K562 (cell line): ENCODE data around the gene RBM19. TPM values are rescaled to one million over a fixed set of nuclear protein-coding genes. Genes with fewer than 3 reads are reported as not detected.

ENCODE experiments used
- CREB1 ChIP-seq, 2 experiments: sonication (generic) in 1 of 2; formaldehyde crosslinking in 1 of 2; IDR thresholded peaks; 2 replicates each; pipeline versions ENCODE4 v1.6.1 to v1.8.0; 2012 to 2022; ENCODE audit warnings: inconsistent platforms in 1 of 2, mild to moderate bottlenecking in 1 of 2, missing genetic modification reagents in 1 of 2, moderate library complexity in 1 of 2
- ERF ChIP-seq: fragments of 450-650 bp; formaldehyde crosslinking; IDR thresholded peaks from 2 replicates; pipeline ENCODE4 v1.4.0; 2020; ENCODE audit warnings: mild to moderate bottlenecking, mixed read lengths
- HDAC3 ChIP-seq: fragments of 450-650 bp; IDR thresholded peaks from 2 replicates; pipeline ENCODE4 v1.6.1; 2018; ENCODE audit warnings: borderline replicate concordance, mild to moderate bottlenecking, moderate library complexity; ENCODE audit not compliant: partially characterized antibody
- HNRNPUL1 ChIP-seq: fragments of 200-400 bp; formaldehyde crosslinking; IDR thresholded peaks from 2 replicates; pipeline ENCODE4 v1.6.1; 2017; ENCODE audit warnings: low read length
- ILK ChIP-seq: fragments of 450-650 bp; IDR thresholded peaks from 2 replicates; pipeline ENCODE4 v1.6.1; 2016; ENCODE audit warnings: missing genetic modification characterization, low read depth, mild to moderate bottlenecking, missing compliant biosample characterization, moderate library complexity, borderline replicate concordance
- KDM5B ChIP-seq: fragments of 200-600 bp; sonication (generic); IDR thresholded peaks from 2 replicates; pipeline ENCODE4 v1.6.1; 2012; ENCODE audit warnings: low read depth, mild to moderate bottlenecking, moderate library complexity, low read length, control low read depth, inconsistent platforms; ENCODE audit not compliant: insufficient replicate concordance
- NR2C1 ChIP-seq, 2 experiments: fragments of 450-650 bp; IDR thresholded peaks; 2 replicates each; pipeline ENCODE4 v1.6.1; 2017; ENCODE audit warnings: mild to moderate bottlenecking in 2 of 2, antibody characterized with exemption in 1 of 2, inconsistent platforms in 1 of 2, missing compliant biosample characterization in 1 of 2, missing genetic modification characterization in 1 of 2
- PCBP1 ChIP-seq: fragments of 200-400 bp; formaldehyde crosslinking; IDR thresholded peaks from 2 replicates; pipeline ENCODE4 v1.6.1; 2018; ENCODE audit warnings: mild to moderate bottlenecking, low read depth, low read length; ENCODE audit not compliant: poor library complexity, severe bottlenecking
- PHF20 ChIP-seq: fragments of 450-650 bp; IDR thresholded peaks from 2 replicates; pipeline ENCODE4 v1.6.1; 2018; ENCODE audit not compliant: partially characterized antibody
- TCF3 ChIP-seq: sonication (generic); formaldehyde crosslinking; IDR thresholded peaks from 2 replicates; pipeline ENCODE4 v1.4.0; 2020; ENCODE audit warnings: mild to moderate bottlenecking, missing genetic modification reagents
- ZNF316 ChIP-seq: fragments of 450-650 bp; IDR thresholded peaks from 2 replicates; pipeline ENCODE4 v1.6.1; 2016
- ZNF551 ChIP-seq: fragments of 250-450 bp; sonication (Bioruptor Pico); IDR thresholded peaks from 2 replicates; pipeline ENCODE4 v1.5.0; 2021; ENCODE audit warnings: mild to moderate bottlenecking, moderate library complexity
- ZSCAN32 ChIP-seq: fragments of 450-650 bp; formaldehyde crosslinking; IDR thresholded peaks from 2 replicates; pipeline ENCODE4 v1.4.0; 2020; ENCODE audit warnings: mild to moderate bottlenecking, moderate library complexity
- ZZZ3 ChIP-seq: fragments of 450-650 bp; IDR thresholded peaks from 2 replicates; pipeline ENCODE4 v1.6.1; 2016; ENCODE audit warnings: antibody characterized with exemption, mild to moderate bottlenecking, moderate library complexity
- polyA plus RNA-seq, 8 experiments: library from polyadenylated mRNA; depleted of rRNA in 4 of 8; stranded (reverse) in 5 of 8; unstranded in 3 of 8; fragments of >200 nt; fragmentation: Nextera tagmentation in 2 of 8; fragmentation: Illumina TruSeq in 1 of 8; extraction: Ambion mirVana in 2 of 8; extraction: Trizol in 1 of 8; gene quantifications; 2 replicates each; pipeline versions ENCODE4 v1.2.1 to v1.2.3, GENCODE V29; 2011 to 2014; ENCODE audit warnings: inconsistent platforms in 1 of 8, missing spikeins in 1 of 8
- total RNA-seq, 7 experiments: library from RNA; depleted of rRNA in 6 of 7; stranded (reverse); fragments of >200 nt in 6 of 7; fragmentation: Illumina TruSeq in 2 of 7; extraction: Trizol in 2 of 7; gene quantifications; 2 replicates each; pipeline versions ENCODE4 v1.2.1 to v1.2.3, GENCODE V29; 2011 to 2021; ENCODE audit warnings: low replicate concordance in 1 of 7
- TF ChIP-seq, protein P1 (sequence below): fragments of 200-800 bp; sonication (Bioruptor generic); IDR thresholded peaks from 2 replicates; pipeline ENCODE4 v1.6.1; 2016; ENCODE audit warnings: missing genetic modification characterization, missing compliant biosample characterization
- TF ChIP-seq, protein P2 (sequence below): fragments of 250-450 bp; sonication (Bioruptor Pico); IDR thresholded peaks from 2 replicates; pipeline ENCODE4 v1.4.0; 2020; ENCODE audit warnings: mild to moderate bottlenecking, moderate library complexity
- TF ChIP-seq, protein P3 (sequence below): sonication (generic); formaldehyde crosslinking; IDR thresholded peaks from 2 replicates; pipeline ENCODE4 v1.8.1; 2023; ENCODE audit warnings: mild to moderate bottlenecking, missing genetic modification reagents
- TF ChIP-seq, protein P4 (sequence below): fragments of 450-650 bp; IDR thresholded peaks from 2 replicates; pipeline ENCODE4 v1.6.1; 2016; ENCODE audit warnings: low read depth, mild to moderate bottlenecking, moderate library complexity

Gene RBM19
- total and polyA plus RNA-seq, 9 of the 15 experiments (the other 6 are each of a cell fraction or from before 2014, with no cell fraction given), result 16.0 to 58.4 (median 37.9) TPM

DNA sequence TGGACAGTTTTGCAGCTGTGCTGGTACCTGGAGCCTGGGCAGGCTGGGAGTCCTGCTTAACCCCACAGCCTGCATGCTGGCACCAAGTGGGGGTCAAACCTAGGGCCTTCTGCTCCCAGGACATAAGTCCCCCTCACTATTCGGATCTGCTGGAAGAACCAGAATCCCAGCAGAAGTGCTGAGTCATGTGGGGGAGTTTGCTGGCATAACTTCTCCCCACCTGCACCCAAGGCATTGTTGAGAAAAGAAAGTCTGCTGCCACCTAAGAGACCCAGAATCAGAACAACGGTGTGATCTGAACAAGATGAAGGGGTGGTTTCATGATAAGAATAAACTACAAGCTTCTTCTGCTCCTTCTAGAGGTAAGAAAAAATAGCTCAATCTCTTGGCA is 102.7 kb downstream of the RBM19 start (continued):
- TF ChIP-seq HDAC3, result no peak
- no peak for TF ChIP-seq ERF (CRISPR knock-in tag)
- TF ChIP-seq PHF20, result no peak
- no peak for TF ChIP-seq KDM5B
- TF ChIP-seq HNRNPUL1, result no peak
- TF ChIP-seq, protein P1, sequence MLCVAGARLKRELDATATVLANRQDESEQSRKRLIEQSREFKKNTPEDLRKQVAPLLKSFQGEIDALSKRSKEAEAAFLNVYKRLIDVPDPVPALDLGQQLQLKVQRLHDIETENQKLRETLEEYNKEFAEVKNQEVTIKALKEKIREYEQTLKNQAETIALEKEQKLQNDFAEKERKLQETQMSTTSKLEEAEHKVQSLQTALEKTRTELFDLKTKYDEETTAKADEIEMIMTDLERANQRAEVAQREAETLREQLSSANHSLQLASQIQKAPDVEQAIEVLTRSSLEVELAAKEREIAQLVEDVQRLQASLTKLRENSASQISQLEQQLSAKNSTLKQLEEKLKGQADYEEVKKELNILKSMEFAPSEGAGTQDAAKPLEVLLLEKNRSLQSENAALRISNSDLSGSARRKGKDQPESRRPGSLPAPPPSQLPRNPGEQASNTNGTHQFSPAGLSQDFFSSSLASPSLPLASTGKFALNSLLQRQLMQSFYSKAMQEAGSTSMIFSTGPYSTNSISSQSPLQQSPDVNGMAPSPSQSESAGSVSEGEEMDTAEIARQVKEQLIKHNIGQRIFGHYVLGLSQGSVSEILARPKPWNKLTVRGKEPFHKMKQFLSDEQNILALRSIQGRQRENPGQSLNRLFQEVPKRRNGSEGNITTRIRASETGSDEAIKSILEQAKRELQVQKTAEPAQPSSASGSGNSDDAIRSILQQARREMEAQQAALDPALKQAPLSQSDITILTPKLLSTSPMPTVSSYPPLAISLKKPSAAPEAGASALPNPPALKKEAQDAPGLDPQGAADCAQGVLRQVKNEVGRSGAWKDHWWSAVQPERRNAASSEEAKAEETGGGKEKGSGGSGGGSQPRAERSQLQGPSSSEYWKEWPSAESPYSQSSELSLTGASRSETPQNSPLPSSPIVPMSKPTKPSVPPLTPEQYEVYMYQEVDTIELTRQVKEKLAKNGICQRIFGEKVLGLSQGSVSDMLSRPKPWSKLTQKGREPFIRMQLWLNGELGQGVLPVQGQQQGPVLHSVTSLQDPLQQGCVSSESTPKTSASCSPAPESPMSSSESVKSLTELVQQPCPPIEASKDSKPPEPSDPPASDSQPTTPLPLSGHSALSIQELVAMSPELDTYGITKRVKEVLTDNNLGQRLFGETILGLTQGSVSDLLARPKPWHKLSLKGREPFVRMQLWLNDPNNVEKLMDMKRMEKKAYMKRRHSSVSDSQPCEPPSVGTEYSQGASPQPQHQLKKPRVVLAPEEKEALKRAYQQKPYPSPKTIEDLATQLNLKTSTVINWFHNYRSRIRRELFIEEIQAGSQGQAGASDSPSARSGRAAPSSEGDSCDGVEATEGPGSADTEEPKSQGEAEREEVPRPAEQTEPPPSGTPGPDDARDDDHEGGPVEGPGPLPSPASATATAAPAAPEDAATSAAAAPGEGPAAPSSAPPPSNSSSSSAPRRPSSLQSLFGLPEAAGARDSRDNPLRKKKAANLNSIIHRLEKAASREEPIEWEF (CRISPR knock-in tag), result no peak
- TF ChIP-seq ZZZ3, result no peak
- no peak for TF ChIP-seq PCBP1
- TF ChIP-seq NR2C1 (IDR thresholded peaks at IDR 0.05), result no peak
- no peak for TF ChIP-seq NR2C1 (tag; IDR thresholded peaks at IDR 0.05)
- no peak for TF ChIP-seq ILK (tag)
- no peak for TF ChIP-seq ZNF551
- no peak for TF ChIP-seq TCF3
- TF ChIP-seq CREB1 (IDR thresholded peaks at IDR 0.05), result no peak
- TF ChIP-seq CREB1 (CRISPR knock-in tag; IDR thresholded peaks at IDR 0.05), result no peak
- TF ChIP-seq, protein P2, sequence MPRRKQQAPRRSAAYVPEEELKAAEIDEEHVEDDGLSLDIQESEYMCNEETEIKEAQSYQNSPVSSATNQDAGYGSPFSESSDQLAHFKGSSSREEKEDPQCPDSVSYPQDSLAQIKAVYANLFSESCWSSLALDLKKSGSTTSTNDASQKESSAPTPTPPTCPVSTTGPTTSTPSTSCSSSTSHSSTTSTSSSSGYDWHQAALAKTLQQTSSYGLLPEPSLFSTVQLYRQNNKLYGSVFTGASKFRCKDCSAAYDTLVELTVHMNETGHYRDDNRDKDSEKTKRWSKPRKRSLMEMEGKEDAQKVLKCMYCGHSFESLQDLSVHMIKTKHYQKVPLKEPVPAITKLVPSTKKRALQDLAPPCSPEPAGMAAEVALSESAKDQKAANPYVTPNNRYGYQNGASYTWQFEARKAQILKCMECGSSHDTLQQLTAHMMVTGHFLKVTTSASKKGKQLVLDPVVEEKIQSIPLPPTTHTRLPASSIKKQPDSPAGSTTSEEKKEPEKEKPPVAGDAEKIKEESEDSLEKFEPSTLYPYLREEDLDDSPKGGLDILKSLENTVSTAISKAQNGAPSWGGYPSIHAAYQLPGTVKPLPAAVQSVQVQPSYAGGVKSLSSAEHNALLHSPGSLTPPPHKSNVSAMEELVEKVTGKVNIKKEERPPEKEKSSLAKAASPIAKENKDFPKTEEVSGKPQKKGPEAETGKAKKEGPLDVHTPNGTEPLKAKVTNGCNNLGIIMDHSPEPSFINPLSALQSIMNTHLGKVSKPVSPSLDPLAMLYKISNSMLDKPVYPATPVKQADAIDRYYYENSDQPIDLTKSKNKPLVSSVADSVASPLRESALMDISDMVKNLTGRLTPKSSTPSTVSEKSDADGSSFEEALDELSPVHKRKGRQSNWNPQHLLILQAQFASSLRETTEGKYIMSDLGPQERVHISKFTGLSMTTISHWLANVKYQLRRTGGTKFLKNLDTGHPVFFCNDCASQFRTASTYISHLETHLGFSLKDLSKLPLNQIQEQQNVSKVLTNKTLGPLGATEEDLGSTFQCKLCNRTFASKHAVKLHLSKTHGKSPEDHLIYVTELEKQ (CRISPR knock-in tag), result no peak
- TF ChIP-seq ZNF316, result peak; percentile 85
- TF ChIP-seq, protein P3, sequence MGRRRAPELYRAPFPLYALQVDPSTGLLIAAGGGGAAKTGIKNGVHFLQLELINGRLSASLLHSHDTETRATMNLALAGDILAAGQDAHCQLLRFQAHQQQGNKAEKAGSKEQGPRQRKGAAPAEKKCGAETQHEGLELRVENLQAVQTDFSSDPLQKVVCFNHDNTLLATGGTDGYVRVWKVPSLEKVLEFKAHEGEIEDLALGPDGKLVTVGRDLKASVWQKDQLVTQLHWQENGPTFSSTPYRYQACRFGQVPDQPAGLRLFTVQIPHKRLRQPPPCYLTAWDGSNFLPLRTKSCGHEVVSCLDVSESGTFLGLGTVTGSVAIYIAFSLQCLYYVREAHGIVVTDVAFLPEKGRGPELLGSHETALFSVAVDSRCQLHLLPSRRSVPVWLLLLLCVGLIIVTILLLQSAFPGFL (CRISPR knock-in tag), result no peak
- TF ChIP-seq ZSCAN32, result no peak
- TF ChIP-seq, protein P4, sequence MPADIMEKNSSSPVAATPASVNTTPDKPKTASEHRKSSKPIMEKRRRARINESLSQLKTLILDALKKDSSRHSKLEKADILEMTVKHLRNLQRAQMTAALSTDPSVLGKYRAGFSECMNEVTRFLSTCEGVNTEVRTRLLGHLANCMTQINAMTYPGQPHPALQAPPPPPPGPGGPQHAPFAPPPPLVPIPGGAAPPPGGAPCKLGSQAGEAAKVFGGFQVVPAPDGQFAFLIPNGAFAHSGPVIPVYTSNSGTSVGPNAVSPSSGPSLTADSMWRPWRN, result no peak
